ENCODE measurements around the gene EPS8L3.

EPS8L3 gene, protein sequence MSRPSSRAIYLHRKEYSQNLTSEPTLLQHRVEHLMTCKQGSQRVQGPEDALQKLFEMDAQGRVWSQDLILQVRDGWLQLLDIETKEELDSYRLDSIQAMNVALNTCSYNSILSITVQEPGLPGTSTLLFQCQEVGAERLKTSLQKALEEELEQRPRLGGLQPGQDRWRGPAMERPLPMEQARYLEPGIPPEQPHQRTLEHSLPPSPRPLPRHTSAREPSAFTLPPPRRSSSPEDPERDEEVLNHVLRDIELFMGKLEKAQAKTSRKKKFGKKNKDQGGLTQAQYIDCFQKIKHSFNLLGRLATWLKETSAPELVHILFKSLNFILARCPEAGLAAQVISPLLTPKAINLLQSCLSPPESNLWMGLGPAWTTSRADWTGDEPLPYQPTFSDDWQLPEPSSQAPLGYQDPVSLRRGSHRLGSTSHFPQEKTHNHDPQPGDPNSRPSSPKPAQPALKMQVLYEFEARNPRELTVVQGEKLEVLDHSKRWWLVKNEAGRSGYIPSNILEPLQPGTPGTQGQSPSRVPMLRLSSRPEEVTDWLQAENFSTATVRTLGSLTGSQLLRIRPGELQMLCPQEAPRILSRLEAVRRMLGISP

GRCh38 chr1:109763646-109764415, at the start of gene EPS8L3:
Gene EPS8L3 (minus strand): TSS chr1:109763923. CDS start chr1:109761749, 2,174 bp downstream.
- intact Hi-C loops (cut with DNase I) = no loop called here
- DNase-seq = peak in 14 of 42 donors; percentile 2 to 34 (median 10)

DNA sequence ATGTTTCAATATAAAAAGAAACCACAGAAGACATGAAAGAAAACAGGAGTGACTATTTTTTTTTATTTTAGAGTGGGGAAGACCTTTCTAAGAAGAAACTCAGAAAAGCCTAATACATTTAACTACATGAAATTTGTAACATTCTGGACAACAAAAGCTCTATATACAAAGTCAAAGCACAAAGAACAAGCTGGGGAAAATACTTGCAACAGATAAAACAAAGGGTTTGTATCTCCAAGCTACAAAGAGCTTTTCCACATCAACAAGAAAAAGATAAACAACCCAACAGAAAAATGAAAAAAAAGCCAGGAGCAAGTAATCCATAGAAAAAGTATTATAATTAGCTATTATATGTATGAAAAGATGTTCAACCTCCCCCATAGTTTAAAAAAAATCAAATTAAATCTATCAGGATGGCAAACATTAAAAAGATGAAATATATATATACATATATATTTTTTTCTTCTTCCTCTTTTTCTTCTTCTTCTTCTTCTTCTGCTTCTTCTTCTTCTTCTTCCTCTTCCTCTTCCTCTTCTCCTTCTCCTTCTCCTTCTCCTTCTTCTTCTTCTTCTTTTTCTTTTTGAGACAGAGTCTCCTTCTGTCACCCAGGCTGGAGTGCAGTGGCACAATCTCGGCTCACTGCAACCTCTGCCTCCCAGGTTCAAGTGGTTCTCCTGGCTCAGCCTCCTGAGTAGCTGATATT, 49.1 kb upstream of the EPS8L3 start:
- no peak for DNase-seq
- intact Hi-C loops (cut with DNase I) = no loop called here

- intact Hi-C loops (cut with DNase I) = no loop called here
- DNase-seq = no peak
Measured at GRCh38 chr1:109808703-109809102, 45.0 kb upstream of the EPS8L3 start.

DNA sequence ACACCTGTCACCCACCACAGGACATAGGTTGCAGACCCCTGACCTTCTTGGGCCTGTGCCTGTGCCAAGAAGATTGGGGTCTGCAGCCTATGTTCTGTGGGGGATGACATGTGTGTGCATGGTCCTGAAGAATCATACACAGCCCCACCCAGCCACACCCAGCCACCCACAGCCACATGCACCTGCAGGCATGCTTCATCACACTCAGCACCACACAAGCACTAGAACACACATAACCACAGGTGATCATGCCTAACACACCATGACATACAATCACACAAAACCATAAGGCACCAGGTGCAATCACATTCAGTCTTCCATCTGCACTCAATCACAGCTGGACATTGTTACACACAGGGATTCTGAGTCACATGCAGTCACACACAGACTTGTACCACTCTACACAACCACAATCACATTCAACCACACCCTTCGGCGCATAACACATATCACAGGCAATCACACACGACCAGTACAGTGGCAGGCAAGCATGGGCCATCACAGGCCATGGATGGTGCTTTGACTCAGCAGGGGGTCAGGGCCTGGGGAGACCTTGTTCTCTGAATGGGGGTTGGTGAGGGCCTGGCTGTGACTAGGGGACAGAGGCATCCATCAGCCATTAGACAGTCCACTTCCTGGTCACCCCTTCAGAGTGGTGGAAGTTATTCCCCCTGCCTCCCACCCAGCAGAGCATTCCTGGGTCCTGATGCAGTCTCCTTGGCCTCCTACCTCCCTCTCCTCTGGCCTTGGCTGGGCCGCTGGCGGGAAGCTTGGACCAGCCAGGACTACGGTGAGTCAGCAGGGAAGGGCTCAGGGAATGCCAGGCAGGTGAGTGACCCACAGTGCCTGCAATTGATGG, 44.3 kb upstream of the EPS8L3 start:
- intact Hi-C loops (cut with DNase I) = no loop called here
- no peak for DNase-seq

DNA sequence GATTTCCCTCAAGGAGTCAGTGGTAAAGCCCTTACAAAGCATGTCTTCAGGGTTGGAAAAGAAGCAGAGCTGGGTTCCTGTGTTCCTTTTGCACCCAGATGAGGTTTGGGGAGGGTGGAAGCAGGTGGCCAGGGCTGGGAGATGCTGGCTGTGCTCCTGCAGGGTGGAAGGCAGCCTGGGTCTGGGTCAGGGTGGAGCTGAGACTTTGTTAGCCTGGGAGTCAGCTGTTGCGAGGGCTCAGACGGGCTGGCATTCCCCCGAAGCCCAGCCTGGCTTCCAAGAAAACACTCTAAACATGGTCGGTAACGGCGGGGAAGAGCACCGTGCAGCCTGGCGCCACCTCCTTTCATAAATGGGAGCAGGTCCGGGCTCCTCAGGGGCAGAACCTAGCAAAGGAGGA, 43.7 kb upstream of the EPS8L3 start:
- no peak for DNase-seq
- intact Hi-C loops (cut with DNase I) = no loop called here

GRCh38 chr1:109806733-109807400, 43.1 kb upstream of the EPS8L3 start:
- intact Hi-C loops (cut with DNase I) = no loop called here

DNA sequence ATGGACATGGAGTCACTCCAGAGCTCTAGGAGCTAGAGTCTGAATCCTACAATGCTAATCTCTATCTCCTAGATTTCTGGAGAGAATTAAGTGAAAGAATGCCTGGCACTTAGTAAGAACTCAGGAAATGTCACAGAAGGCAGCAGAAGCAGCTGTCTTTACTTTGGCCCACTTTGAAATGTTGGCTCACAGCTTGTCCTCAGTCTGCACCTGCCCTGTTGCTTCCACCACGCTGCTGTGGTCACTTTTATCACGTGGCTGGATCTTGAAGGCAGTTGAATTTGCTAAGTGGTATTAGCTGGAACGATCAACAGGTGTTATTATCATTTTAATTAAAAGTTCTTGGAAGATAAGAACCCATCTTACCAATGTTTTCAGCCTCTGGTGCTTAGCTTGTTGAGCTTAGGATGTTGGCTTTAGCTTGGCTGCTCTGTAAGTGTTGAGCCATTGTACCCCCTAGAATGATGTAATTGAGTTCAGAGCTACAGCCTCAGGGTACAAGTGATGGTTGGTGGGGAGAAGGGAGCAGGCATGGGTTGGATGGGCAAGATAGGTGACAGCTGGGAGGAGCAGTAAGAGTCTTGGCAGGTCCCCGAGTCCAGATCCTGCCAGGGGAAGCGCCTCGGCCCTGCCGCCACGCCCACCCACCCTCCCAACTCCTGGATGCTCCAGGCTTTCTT, 41.9 kb upstream of the EPS8L3 start:
- DNase-seq = peak in 2 of 42 donors; percentile 7
- intact Hi-C loops (cut with DNase I) = no loop called here

More at GRCh38 chr1:109806733-109807400, 43.1 kb upstream of the EPS8L3 start:
- peak in 1 of 42 donors; percentile 10 for DNase-seq

- intact Hi-C loops (cut with DNase I) = no loop called here
- peak in 1 of 42 donors; percentile 1 for DNase-seq
Measured at GRCh38 chr1:109804660-109805059, 40.9 kb upstream of the EPS8L3 start.

DNA sequence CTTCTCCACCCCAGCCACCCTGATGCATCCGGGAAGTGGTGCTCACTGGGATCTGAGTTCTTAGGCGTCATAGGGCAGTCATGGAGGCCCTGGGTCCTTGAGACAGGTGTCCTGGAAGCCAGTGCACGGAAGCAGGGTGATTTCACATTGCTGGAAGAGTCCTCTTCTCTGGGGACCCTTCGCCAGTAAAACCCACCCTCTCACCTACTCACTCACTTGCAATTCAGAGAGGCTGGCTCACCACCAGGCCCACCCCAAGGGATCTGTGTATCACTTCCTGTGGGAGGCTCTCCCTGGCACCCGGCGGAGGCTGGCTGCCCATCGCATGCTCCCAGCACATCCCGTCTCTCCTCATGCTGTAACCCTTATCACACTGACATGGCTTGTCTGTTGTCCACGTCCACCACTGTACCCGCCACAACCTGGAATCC, 40.2 kb upstream of the EPS8L3 start:
- intact Hi-C loops (cut with DNase I) = no loop called here

GRCh38 chr1:109802901-109803561, 39.3 kb upstream of the EPS8L3 start:
- DNase-seq = peak in 28 of 42 donors; percentile 14 to 68 (median 45)
- intact Hi-C loops (cut with DNase I) = no loop called here

More for the DNA sequence above, 40.2 kb upstream of the EPS8L3 start:
- peak in 5 of 42 donors; percentile 3 to 24 (median 8) for DNase-seq

GRCh38 chr1:109802136-109802900, 38.6 kb upstream of the EPS8L3 start:
- DNase-seq = peak in 4 of 42 donors; percentile 0 to 31 (median 16)
- intact Hi-C loops (cut with DNase I) = no loop called here

DNA sequence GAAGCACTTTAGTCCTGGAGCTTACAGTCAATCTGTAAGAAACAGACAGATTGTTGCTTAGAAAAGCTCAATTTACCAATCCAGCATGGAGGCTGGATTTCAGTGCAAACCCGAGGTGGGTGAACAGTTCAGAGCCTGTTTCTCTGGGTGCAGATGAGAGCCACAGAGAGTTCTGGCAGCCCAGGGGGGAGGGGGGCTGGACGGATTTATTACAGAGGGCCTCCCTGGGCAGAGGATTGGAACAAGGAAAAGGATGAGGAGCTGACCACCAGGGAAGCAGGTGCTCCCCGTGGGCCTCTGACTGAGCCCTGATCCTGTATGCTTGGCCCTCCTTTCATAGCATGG, 38.0 kb upstream of the EPS8L3 start:
- intact Hi-C loops (cut with DNase I) = no loop called here
- DNase-seq = peak in 4 of 42 donors; percentile 5 to 24 (median 20)

DNA sequence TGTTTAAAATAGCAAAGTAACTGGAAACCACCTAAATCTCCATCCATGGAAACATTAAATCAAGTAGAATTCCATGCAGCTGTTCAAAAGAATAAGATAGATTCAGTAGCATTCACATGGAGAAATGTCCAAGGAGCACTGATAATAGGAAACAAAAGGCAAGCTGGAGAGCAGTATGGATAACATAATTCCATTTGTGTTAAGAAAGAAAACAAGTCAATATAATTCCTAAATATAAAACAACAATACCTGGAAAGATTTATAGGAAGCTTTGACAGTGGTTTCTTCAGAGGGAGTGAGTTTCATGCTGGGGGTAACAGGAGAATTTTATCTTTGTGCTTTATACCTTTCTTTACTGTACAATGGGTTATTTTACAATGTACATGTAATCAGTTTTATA, 36.6 kb upstream of the EPS8L3 start:
- intact Hi-C loops (cut with DNase I) = no loop called here
- no peak for DNase-seq

GRCh38 chr1:109799445-109799844, 35.7 kb upstream of the EPS8L3 start:
- DNase-seq = no peak
- intact Hi-C loops (cut with DNase I) = loop anchor here (10.0 kb wide), 1 partner anchor 115 kb away; the partner anchor contains the start of gene CSF1

DNA sequence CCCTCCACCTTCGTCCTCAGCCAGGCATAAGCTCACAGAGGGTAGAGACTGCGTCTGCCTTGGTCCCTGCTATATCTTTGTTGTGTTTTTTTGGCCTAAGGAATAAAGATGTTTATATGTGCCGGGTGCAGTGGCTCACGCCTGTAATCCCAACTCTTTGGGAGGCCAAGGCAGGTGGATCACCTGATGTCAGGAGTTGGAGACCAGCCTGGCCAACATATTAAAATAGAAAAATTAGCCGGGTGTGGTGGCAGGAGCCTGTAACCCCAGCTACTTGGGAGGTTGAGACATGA, 33.5 kb upstream of the EPS8L3 start:
- intact Hi-C loops (cut with DNase I) = loop anchor here (10.0 kb wide), 1 partner anchor 118 kb away; the partner anchor contains the start of gene CSF1
- DNase-seq = peak in 5 of 42 donors; percentile 1 to 18 (median 5)
